Lung (tissue), 12 donors: ENCODE results near the gene PSRC1. TPM values are rescaled to one million over a fixed set of nuclear protein-coding genes. Genes with fewer than 3 reads are reported as not detected.

Experiments
- ATAC-seq: fragments of 200-7000 bp; cut with Tn5 transposase; one replicate; pipeline ENCODE4 v1.9.1; 2020; ENCODE audit warnings: moderate number of reproducible peaks; ENCODE audit not compliant: insufficient read depth, low FRiP score
- DNase-seq, 3 donors: peaks; one replicate each; pipeline ENCODE4 v3.0.0-alpha.2; 2013 to 2017
- H3K27ac ChIP-seq, 2 donors: one replicate each; pipeline ENCODE4 v1.5.1; 2013; ENCODE audit warnings: mild to moderate bottlenecking in 2 of 2, moderate library complexity in 2 of 2, control low read depth in 1 of 2, inconsistent platforms in 1 of 2, low read depth in 1 of 2, low read length in 1 of 2
- H3K27me3 ChIP-seq, 3 donors: one replicate each; pipeline ENCODE4 v1.5.1; 2013; ENCODE audit warnings: low read length in 2 of 3; ENCODE audit not compliant: control insufficient read depth in 3 of 3, insufficient read depth in 3 of 3
- H3K36me3 ChIP-seq, 4 donors: one replicate each; pipeline ENCODE4 v1.5.1; 2013; ENCODE audit warnings: low read length in 4 of 4, mild to moderate bottlenecking in 1 of 4, moderate library complexity in 1 of 4; ENCODE audit not compliant: control insufficient read depth in 4 of 4, insufficient read depth in 4 of 4
- H3K4me1 ChIP-seq, 5 donors: one replicate each; pipeline ENCODE4 v1.5.1; 2013; ENCODE audit warnings: low read length in 5 of 5, mild to moderate bottlenecking in 2 of 5, moderate library complexity in 1 of 5; ENCODE audit not compliant: control insufficient read depth in 5 of 5, insufficient read depth in 5 of 5
- H3K4me3 ChIP-seq: one replicate; pipeline ENCODE4 v1.5.1; 2013; ENCODE audit warnings: mild to moderate bottlenecking, control low read depth, moderate library complexity
- H3K9ac ChIP-seq, 2 donors: one replicate each; pipeline ENCODE4 v1.5.1; 2013; ENCODE audit warnings: low read length in 2 of 2, control low read depth in 1 of 2; ENCODE audit not compliant: insufficient read depth in 1 of 2
- H3K9me3 ChIP-seq, 4 donors: one replicate each; pipeline ENCODE4 v1.5.1; 2013; ENCODE audit warnings: low read length in 3 of 4, mild to moderate bottlenecking in 1 of 4, moderate library complexity in 1 of 4; ENCODE audit not compliant: control insufficient read depth in 4 of 4, insufficient read depth in 3 of 4
- CTCF ChIP-seq: IDR thresholded peaks from 2 replicates; pipeline ENCODE4 v1.5.1; 2012; ENCODE audit warnings: mild to moderate bottlenecking; ENCODE audit errors: control extremely low read depth, extremely low read depth
- WGBS, 2 donors: extraction: QIAGEN DNeasy Blood & Tissue Kit; methylation state at CpG; one replicate each; pipeline ENCODE4 v1.1.7; 2013; 5-methylcytosine and 5-hydroxymethylcytosine counted together
- polyA plus RNA-seq, 2 donors: library from polyadenylated mRNA; stranded (reverse); fragments of 200-250 nt; gene quantifications; one replicate each; pipeline ENCODE4 v1.2.1, GENCODE V29; 2013
- total RNA-seq, 2 donors: library from RNA; depleted of rRNA in 1 of 2; stranded (reverse); fragments of >200 nt in 1 of 2; gene quantifications; one replicate each; pipeline ENCODE4 v1.2.1, GENCODE V29; 2014 to 2021
- donor health status: control.
- donor health status: control.
- donor health status: Bipolar disorder and iron deficiency.
- donor health status: healthy.
- donor health status: DM: yes; HTN: yes; CAD: no.

The PSRC1 gene
- total and polyA plus RNA-seq, 4 donors = 2.7 to 4.9 (median 4.8) TPM

DNA sequence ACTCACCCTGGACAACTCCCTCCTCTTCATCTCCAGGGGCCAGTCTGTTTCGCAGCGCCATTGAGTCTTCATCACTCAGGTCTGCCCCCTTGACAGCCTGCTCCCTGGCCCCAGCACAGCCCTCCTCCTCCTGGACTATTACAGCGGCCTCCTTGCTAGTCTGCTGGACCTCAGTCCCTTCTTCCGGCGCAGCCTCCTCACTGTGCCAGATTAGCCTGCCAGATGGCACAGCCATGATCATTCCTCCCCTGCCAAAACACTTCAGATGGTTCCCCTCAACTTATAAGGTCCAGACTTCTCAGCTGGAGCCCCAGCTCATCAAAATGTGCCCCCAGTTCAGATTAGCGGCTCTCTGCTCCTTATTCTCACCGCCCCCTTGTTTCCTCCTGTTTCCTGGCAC lies 40.6 kb downstream of the PSRC1 start:
- Histone ChIP-seq H3K36me3 (peaks cover 6 to 19% (median 11%) of the 10 kb centered on the region in 4 donors), H3K4me1 (peaks cover 0 to 25% (median 5%) of the 10 kb centered on the region in 5 donors), H3K9ac (no peak overlapping the region), H3K27me3 (no peaks in the 10 kb centered on the region), H3K9me3 (no peaks in the 10 kb centered on the region), H3K27ac (no peak overlapping the region), H3K4me3 (no peak overlapping the region)
- ATAC-seq (no peak), DNase-seq (peak; percentile 61 to 79 (median 68))
- TF ChIP-seq CTCF = no peak
- 50 to 61% methylated on average over 7 of the region's 7 CpGs for WGBS, 2 donors

GRCh38 chr1:109241841-109242345 lies 41.1 kb downstream of the PSRC1 start:
- H3K9ac ChIP-seq = no peak overlapping the region
- no peak overlapping the region for H3K27ac ChIP-seq
- ATAC-seq (no peak), DNase-seq (peak in 1 of 3 donors; percentile 24)
- no peak for TF ChIP-seq CTCF
- no peak overlapping the region for H3K4me3 ChIP-seq
- WGBS, 2 donors = 18 to 27% methylated on average over 8 of the region's 8 CpGs
- peaks cover 6 to 23% (median 14%) of the 10 kb centered on the region in 4 donors for H3K36me3 ChIP-seq
- H3K4me1 ChIP-seq = peaks cover 0 to 25% (median 5%) of the 10 kb centered on the region in 5 donors
- H3K27me3 ChIP-seq = no peaks in the 10 kb centered on the region
- H3K9me3 ChIP-seq = no peaks in the 10 kb centered on the region

GRCh38 chr1:109241344-109241743 lies 41.6 kb downstream of the PSRC1 start:
- H3K36me3 ChIP-seq = peaks cover 8 to 27% (median 18%) of the 10 kb centered on the region in 4 donors
- no peak overlapping the region for H3K27ac ChIP-seq
- H3K27me3 ChIP-seq = no peaks in the 10 kb centered on the region
- no peak overlapping the region for H3K9ac ChIP-seq
- no peak for ATAC-seq
- WGBS, 2 donors = 18 to 35% methylated on average over 6 of the region's 6 CpGs
- no peak for DNase-seq
- peaks cover 0 to 25% (median 5%) of the 10 kb centered on the region in 5 donors for H3K4me1 ChIP-seq
- H3K4me3 ChIP-seq = no peak overlapping the region
- H3K9me3 ChIP-seq = no peaks in the 10 kb centered on the region
- no peak for TF ChIP-seq CTCF
